Measurements from ENCODE around the gene UBE2D4.
"Not testable (repeated sequence)": the region's sequence is repeated elsewhere in the genome, so short reads cannot be mapped to it uniquely, and the experiment has no call there.

The UBE2D4 gene

GRCh38 chr7:43891069-43891955 lies 34.9 kb upstream of the UBE2D4 start:
- Histone ChIP-seq H3K36me3 (ENCODE audit: control insufficient read depth, insufficient read depth, low read length, severe bottlenecking) (no peaks in the 10 kb centered on the region), H3K9me3 (ENCODE audit: control insufficient read depth, low read length) (no peaks in the 10 kb centered on the region), H3K4me3 (ENCODE audit: low read length) (no peak overlapping the region), H3K9ac (ENCODE audit: low read length) (no peak overlapping the region), H3K27me3 (replicated peaks; ENCODE audit: control insufficient read depth, insufficient read depth, low read length) (no peaks in the 10 kb centered on the region), H3K4me1 (ENCODE audit: control insufficient read depth, insufficient read depth, low read length) (peaks cover 14% of the 10 kb centered on the region)
- DNase-seq (ENCODE audit: low read depth) = no peak

DNA sequence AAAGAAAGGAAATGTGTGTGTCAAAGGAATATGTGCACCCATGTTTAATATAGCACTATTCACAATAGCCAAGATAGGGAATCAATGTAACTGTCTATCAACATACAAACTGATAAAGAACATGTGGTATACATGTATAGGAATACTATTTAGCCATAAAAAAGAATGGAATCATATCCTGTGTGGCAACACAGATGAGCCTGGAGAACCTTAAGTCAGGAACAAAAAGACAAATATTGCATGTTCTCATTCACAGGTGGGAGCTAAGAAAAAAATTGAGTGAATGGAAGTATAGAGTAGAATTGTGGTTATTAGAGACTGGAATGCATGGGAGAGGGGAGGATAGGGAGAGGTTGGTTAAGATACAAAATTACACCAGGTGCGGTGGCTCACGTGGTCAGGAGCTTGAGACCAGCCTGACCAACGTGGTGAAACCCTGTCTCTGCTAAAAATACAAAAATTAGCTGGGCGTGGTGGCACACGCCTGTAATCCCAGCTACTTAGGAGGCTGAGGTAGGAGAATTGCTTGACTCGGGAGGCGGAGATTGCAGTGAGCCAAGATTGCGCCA lies 30.3 kb upstream of the UBE2D4 start:
- DNase-seq (ENCODE audit: low read depth) = no peak

DNA sequence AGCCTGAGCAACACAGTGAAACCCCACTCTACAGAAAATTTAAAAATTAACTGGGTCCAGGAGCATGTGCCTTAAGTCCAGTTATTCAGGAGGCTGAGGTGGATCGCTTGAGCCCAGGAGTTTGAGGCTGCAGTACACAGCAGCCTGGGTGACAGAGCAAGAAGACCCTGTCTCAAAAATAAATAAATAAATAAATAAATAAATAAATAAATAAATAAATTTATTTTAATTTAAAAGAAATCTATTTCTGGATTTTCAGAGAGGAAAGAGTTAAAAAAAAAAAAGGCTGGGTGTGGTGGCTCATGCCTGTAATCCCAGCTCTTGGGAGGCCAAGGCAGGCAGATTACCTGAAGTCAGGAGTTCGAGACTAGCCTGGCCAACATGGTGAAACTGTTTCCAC lies 27.7 kb upstream of the UBE2D4 start:
- DNase-seq (ENCODE audit: low read depth); H3K4me1 ChIP-seq (ENCODE audit: control insufficient read depth, insufficient read depth, low read length); H3K36me3 ChIP-seq (ENCODE audit: control insufficient read depth, insufficient read depth, low read length, severe bottlenecking); H3K9me3 ChIP-seq (ENCODE audit: control insufficient read depth, low read length); H3K9ac ChIP-seq (ENCODE audit: low read length); H3K27me3 ChIP-seq (replicated peaks; ENCODE audit: control insufficient read depth, insufficient read depth, low read length); H3K4me3 ChIP-seq (ENCODE audit: low read length): not testable (repeated sequence)

More for the DNA sequence above, 30.3 kb upstream of the UBE2D4 start:
- no peak overlapping the region for H3K4me3 ChIP-seq (ENCODE audit: low read length)
- no peaks in the 10 kb centered on the region for H3K4me1 ChIP-seq (ENCODE audit: control insufficient read depth, insufficient read depth, low read length)
- H3K36me3 ChIP-seq (ENCODE audit: control insufficient read depth, insufficient read depth, low read length, severe bottlenecking) = peaks cover 3% of the 10 kb centered on the region
- no peaks in the 10 kb centered on the region for H3K27me3 ChIP-seq (replicated peaks; ENCODE audit: control insufficient read depth, insufficient read depth, low read length)
- H3K9ac ChIP-seq (ENCODE audit: low read length) = no peak overlapping the region
- no peaks in the 10 kb centered on the region for H3K9me3 ChIP-seq (ENCODE audit: control insufficient read depth, low read length)

- no peak overlapping the region for H3K4me3 ChIP-seq (ENCODE audit: low read length)
These were observed 23.6 kb upstream of the UBE2D4 start for GRCh38 chr7:43902542-43903054.

DNA sequence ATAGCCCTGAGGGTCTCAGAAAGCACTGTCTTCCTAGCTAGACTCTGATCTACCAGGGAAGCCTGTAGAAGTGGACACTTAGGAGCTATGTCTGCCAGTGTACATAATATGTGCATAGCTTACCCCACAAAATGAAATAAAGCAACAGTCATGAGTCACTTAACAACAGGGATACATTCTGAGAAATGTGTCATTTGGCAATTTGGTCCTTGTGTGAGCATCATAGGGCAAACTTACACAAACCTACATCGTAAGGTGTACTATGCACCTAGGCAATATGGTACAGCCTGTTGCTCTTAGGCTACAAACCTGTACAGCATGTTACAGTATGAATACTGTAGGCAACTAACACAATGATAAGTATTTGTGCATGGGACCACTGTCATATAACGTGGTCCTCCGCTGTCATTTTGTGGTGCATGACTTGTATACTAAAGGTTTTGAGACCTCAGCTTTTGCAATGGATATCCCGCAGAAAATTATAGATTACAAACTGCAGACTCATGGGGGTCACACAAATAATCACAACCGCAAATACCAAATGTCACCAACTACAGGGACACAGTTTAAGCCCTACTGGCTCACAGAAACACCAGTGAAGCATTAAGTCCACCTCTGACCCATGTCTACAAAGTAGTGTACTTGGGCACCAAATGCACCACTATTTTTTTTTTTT lies 21.6 kb upstream of the UBE2D4 start:
- H3K9ac ChIP-seq (ENCODE audit: low read length) = peak overlapping the region; percentile 94
- H3K9me3 ChIP-seq (ENCODE audit: control insufficient read depth, low read length) = no peaks in the 10 kb centered on the region
- peaks cover 20% of the 10 kb centered on the region for H3K4me1 ChIP-seq (ENCODE audit: control insufficient read depth, insufficient read depth, low read length)
- no peaks in the 10 kb centered on the region for H3K27me3 ChIP-seq (replicated peaks; ENCODE audit: control insufficient read depth, insufficient read depth, low read length)
- H3K36me3 ChIP-seq (ENCODE audit: control insufficient read depth, insufficient read depth, low read length, severe bottlenecking) = peaks cover under 1% of the 10 kb centered on the region
- peak overlapping the region; percentile 92 for H3K4me3 ChIP-seq (ENCODE audit: low read length)
- DNase-seq (ENCODE audit: low read depth) = peak; percentile 33

More at GRCh38 chr7:43902542-43903054, 23.6 kb upstream of the UBE2D4 start:
- Histone ChIP-seq H3K27me3 (replicated peaks; ENCODE audit: control insufficient read depth, insufficient read depth, low read length) (no peaks in the 10 kb centered on the region), H3K9me3 (ENCODE audit: control insufficient read depth, low read length) (no peaks in the 10 kb centered on the region), H3K36me3 (ENCODE audit: control insufficient read depth, insufficient read depth, low read length, severe bottlenecking) (peaks cover 3% of the 10 kb centered on the region), H3K4me1 (ENCODE audit: control insufficient read depth, insufficient read depth, low read length) (peaks cover 20% of the 10 kb centered on the region), H3K9ac (ENCODE audit: low read length) (no peak overlapping the region)
- no peak for DNase-seq (ENCODE audit: low read depth)

GRCh38 chr7:43905209-43905946 lies 20.9 kb upstream of the UBE2D4 start:
- DNase-seq (ENCODE audit: low read depth) = peak; percentile 70
- H3K9ac ChIP-seq (ENCODE audit: low read length) = peak overlapping the region; percentile 94
- H3K27me3 ChIP-seq (replicated peaks; ENCODE audit: control insufficient read depth, insufficient read depth, low read length) = no peaks in the 10 kb centered on the region
- H3K36me3 ChIP-seq (ENCODE audit: control insufficient read depth, insufficient read depth, low read length, severe bottlenecking) = no peaks in the 10 kb centered on the region
- H3K9me3 ChIP-seq (ENCODE audit: control insufficient read depth, low read length) = no peaks in the 10 kb centered on the region
- H3K4me1 ChIP-seq (ENCODE audit: control insufficient read depth, insufficient read depth, low read length) = peaks cover 20% of the 10 kb centered on the region
- peak overlapping the region; percentile 92 for H3K4me3 ChIP-seq (ENCODE audit: low read length)

- Histone ChIP-seq H3K4me1 (ENCODE audit: control insufficient read depth, insufficient read depth, low read length) (peaks cover 20% of the 10 kb centered on the region), H3K4me3 (ENCODE audit: low read length) (peak overlapping the region; percentile 92), H3K36me3 (ENCODE audit: control insufficient read depth, insufficient read depth, low read length, severe bottlenecking) (no peaks in the 10 kb centered on the region), H3K27me3 (replicated peaks; ENCODE audit: control insufficient read depth, insufficient read depth, low read length) (no peaks in the 10 kb centered on the region), H3K9me3 (ENCODE audit: control insufficient read depth, low read length) (no peaks in the 10 kb centered on the region), H3K9ac (ENCODE audit: low read length) (peak overlapping the region; percentile 94)
- peak; percentile 69 for DNase-seq (ENCODE audit: low read depth)
These were observed 20.3 kb upstream of the UBE2D4 start for GRCh38 chr7:43905956-43906330.

GRCh38 chr7:43906331-43907010 lies 19.8 kb upstream of the UBE2D4 start, which contains the start of gene URGCP:
Gene URGCP, minus strand, starts transcription at chr7:43906596. Its CDS starts 21 bp downstream, at chr7:43906575.
- Histone ChIP-seq H3K27me3 (replicated peaks; ENCODE audit: control insufficient read depth, insufficient read depth, low read length) (no peaks in the 10 kb centered on the region), H3K36me3 (ENCODE audit: control insufficient read depth, insufficient read depth, low read length, severe bottlenecking) (no peaks in the 10 kb centered on the region), H3K9ac (ENCODE audit: low read length) (peak within 1 kb of the TSS; percentile 94), H3K4me3 (ENCODE audit: low read length) (peak within 1 kb of the TSS; percentile 92), H3K4me1 (ENCODE audit: control insufficient read depth, insufficient read depth, low read length) (peaks cover 20% of the 10 kb centered on the region), H3K9me3 (ENCODE audit: control insufficient read depth, low read length) (no peaks in the 10 kb centered on the region)
- DNase-seq (ENCODE audit: low read depth) = peak; percentile 78

GRCh38 chr7:43914795-43915194 lies 11.4 kb upstream of the UBE2D4 start:
- Histone ChIP-seq H3K36me3 (ENCODE audit: control insufficient read depth, insufficient read depth, low read length, severe bottlenecking) (peaks cover 8% of the 10 kb centered on the region), H3K4me1 (ENCODE audit: control insufficient read depth, insufficient read depth, low read length) (no peaks in the 10 kb centered on the region), H3K4me3 (ENCODE audit: low read length) (no peak overlapping the region), H3K9ac (ENCODE audit: low read length) (no peak overlapping the region), H3K27me3 (replicated peaks; ENCODE audit: control insufficient read depth, insufficient read depth, low read length) (no peaks in the 10 kb centered on the region), H3K9me3 (ENCODE audit: control insufficient read depth, low read length) (no peaks in the 10 kb centered on the region)
- DNase-seq (ENCODE audit: low read depth) = no peak

- H3K4me1 ChIP-seq (ENCODE audit: control insufficient read depth, insufficient read depth, low read length) = no peaks in the 10 kb centered on the region
- no peak overlapping the region for H3K4me3 ChIP-seq (ENCODE audit: low read length)
- no peak for DNase-seq (ENCODE audit: low read depth)
- no peaks in the 10 kb centered on the region for H3K27me3 ChIP-seq (replicated peaks; ENCODE audit: control insufficient read depth, insufficient read depth, low read length)
- H3K9ac ChIP-seq (ENCODE audit: low read length) = no peak overlapping the region
- peaks cover 8% of the 10 kb centered on the region for H3K36me3 ChIP-seq (ENCODE audit: control insufficient read depth, insufficient read depth, low read length, severe bottlenecking)
- no peaks in the 10 kb centered on the region for H3K9me3 ChIP-seq (ENCODE audit: control insufficient read depth, low read length)
These were observed 10.3 kb upstream of the UBE2D4 start for GRCh38 chr7:43915907-43916306.
